GM12892 (cell line): ENCODE results near the gene FBP1.

Experiments used
- POLR2A ChIP-seq: IDR thresholded peaks from 2 replicates; pipeline ENCODE4 v1.6.1; 2011; ENCODE audit warnings: low read depth, low read length, control low read depth
- POLR2AphosphoS5 ChIP-seq: IDR thresholded peaks from 2 replicates; pipeline ENCODE4 v1.6.1; 2011; ENCODE audit warnings: low read depth, low read length, control low read depth
- TAF1 ChIP-seq: IDR thresholded peaks from 2 replicates; pipeline ENCODE4 v1.6.1; 2011; ENCODE audit warnings: low read depth, mild to moderate bottlenecking, control low read depth, low read length, borderline replicate concordance

DNA sequence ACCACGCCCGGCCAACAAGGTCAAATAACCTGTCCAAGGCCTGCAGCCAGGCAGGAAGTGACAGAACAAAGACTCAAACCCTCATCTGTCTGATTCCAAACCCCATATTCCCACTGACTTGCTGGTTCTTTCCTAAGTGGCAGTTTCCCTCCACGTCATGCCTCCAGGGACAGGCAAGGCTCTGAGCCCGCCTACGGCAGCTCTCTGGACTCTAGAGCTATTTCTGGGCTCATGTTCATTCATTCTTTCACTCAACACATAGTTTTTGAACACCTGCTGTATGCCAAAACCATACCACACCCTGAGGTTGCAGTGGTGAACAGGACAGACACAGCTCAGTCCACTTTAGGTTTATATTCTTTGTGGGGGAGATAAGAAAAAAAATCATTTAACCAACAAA is 5.2 kb upstream of the FBP1 start:
- TF ChIP-seq POLR2A, result no peak
- no peak for TF ChIP-seq POLR2AphosphoS5
- no peak for TF ChIP-seq TAF1
